Measurements from ENCODE around the gene TNK1. TPM values are rescaled to one million over a fixed set of nuclear protein-coding genes. Genes with fewer than 3 reads are reported as not detected.
"Not testable (repeated sequence)": the region's sequence is repeated elsewhere in the genome, so short reads cannot be mapped to it uniquely, and the experiment has no call there.

Gene TNK1
- total and polyA plus RNA-seq, 2 donors from 2014 or later = 7.6 to 9.3 TPM

- H3K36me3 ChIP-seq (ENCODE audit: control insufficient read depth in 2 of 3, insufficient read depth in 3 of 3, low read length in 3 of 3) = no peaks in the 10 kb centered on the region
- no peaks in the 10 kb centered on the region for H3K27me3 ChIP-seq (ENCODE audit: control insufficient read depth, insufficient read depth, low read length)
- intact Hi-C loops (cut with DNase I) = no loop called here
- peaks cover 0 to 5% (median 0%) of the 10 kb centered on the region in 3 donors for H3K4me1 ChIP-seq (ENCODE audit: control insufficient read depth in 2 of 3, insufficient read depth in 2 of 3, low read depth in 1 of 3, low read length in 3 of 3)
- no peaks in the 10 kb centered on the region for H3K9me3 ChIP-seq (ENCODE audit: control insufficient read depth in 2 of 3, insufficient read depth in 1 of 3, low read length in 3 of 3)
- H3K27ac ChIP-seq (ENCODE audit: low read depth in 2 of 2, low read length in 2 of 2) = no peak overlapping the region
- FAIRE-seq (no peak), DNase-seq (no peak)
- no peak overlapping the region for H3K9ac ChIP-seq (ENCODE audit: low read length in 3 of 3)
- no peak overlapping the region for H3K4me3 ChIP-seq (ENCODE audit: low read length in 3 of 3)
- no peak for TF ChIP-seq CTCF (IDR thresholded peaks at IDR 0.05; ENCODE audit: borderline replicate concordance, extremely low read depth, insufficient read depth)
Measured at GRCh38 chr17:7334938-7335538, 45.9 kb upstream of the TNK1 start.

GRCh38 chr17:7335765-7336164 is 45.1 kb upstream of the TNK1 start:
- H3K9me3 ChIP-seq (ENCODE audit: control insufficient read depth in 2 of 3, insufficient read depth in 1 of 3, low read length in 3 of 3); H3K36me3 ChIP-seq (ENCODE audit: control insufficient read depth in 2 of 3, insufficient read depth in 3 of 3, low read length in 3 of 3); FAIRE-seq; H3K4me3 ChIP-seq (ENCODE audit: low read length in 3 of 3); H3K27ac ChIP-seq (ENCODE audit: low read depth in 2 of 2, low read length in 2 of 2); DNase-seq; intact Hi-C loops (cut with DNase I); H3K4me1 ChIP-seq (ENCODE audit: control insufficient read depth in 2 of 3, insufficient read depth in 2 of 3, low read depth in 1 of 3, low read length in 3 of 3); H3K27me3 ChIP-seq (ENCODE audit: control insufficient read depth, insufficient read depth, low read length); H3K9ac ChIP-seq (ENCODE audit: low read length in 3 of 3): not testable (repeated sequence)

GRCh38 chr17:7336240-7337175 is 44.4 kb upstream of the TNK1 start, which contains the start of gene ACAP1:
TSS of gene ACAP1 (plus strand) at chr17:7336529. CDS start at chr17:7336735, 206 bp downstream.
- no peak within 1 kb of the TSS for H3K9ac ChIP-seq (ENCODE audit: low read length in 3 of 3)
- H3K27ac ChIP-seq (ENCODE audit: low read depth in 2 of 2, low read length in 2 of 2) = no peak within 1 kb of the TSS

GRCh38 chr17:7337600-7337999 is 43.3 kb upstream of the TNK1 start:
- H3K36me3 ChIP-seq (ENCODE audit: control insufficient read depth in 2 of 3, insufficient read depth in 3 of 3, low read length in 3 of 3); H3K9ac ChIP-seq (ENCODE audit: low read length in 3 of 3); H3K27me3 ChIP-seq (ENCODE audit: control insufficient read depth, insufficient read depth, low read length); H3K4me3 ChIP-seq (ENCODE audit: low read length in 3 of 3); H3K9me3 ChIP-seq (ENCODE audit: control insufficient read depth in 2 of 3, insufficient read depth in 1 of 3, low read length in 3 of 3); FAIRE-seq; H3K27ac ChIP-seq (ENCODE audit: low read depth in 2 of 2, low read length in 2 of 2); DNase-seq; intact Hi-C loops (cut with DNase I); H3K4me1 ChIP-seq (ENCODE audit: control insufficient read depth in 2 of 3, insufficient read depth in 2 of 3, low read depth in 1 of 3, low read length in 3 of 3): not testable (repeated sequence)

More at GRCh38 chr17:7336240-7337175, 44.4 kb upstream of the TNK1 start, which contains the start of gene ACAP1:
- H3K27me3 ChIP-seq (ENCODE audit: control insufficient read depth, insufficient read depth, low read length) = no peaks in the 10 kb centered on the region
- H3K4me3 ChIP-seq (ENCODE audit: low read length in 3 of 3) = no peak within 1 kb of the TSS
- DNase-seq = peak in 1 of 5 donors; percentile 81
- H3K4me1 ChIP-seq (ENCODE audit: control insufficient read depth in 2 of 3, insufficient read depth in 2 of 3, low read depth in 1 of 3, low read length in 3 of 3) = no peaks in the 10 kb centered on the region
- intact Hi-C loops (cut with DNase I) = no loop called here
- H3K36me3 ChIP-seq (ENCODE audit: control insufficient read depth in 2 of 3, insufficient read depth in 3 of 3, low read length in 3 of 3) = no peaks in the 10 kb centered on the region
- no peak for TF ChIP-seq CTCF (IDR thresholded peaks at IDR 0.05; ENCODE audit: borderline replicate concordance, extremely low read depth, insufficient read depth)
- FAIRE-seq = no peak
- H3K9me3 ChIP-seq (ENCODE audit: control insufficient read depth in 2 of 3, insufficient read depth in 1 of 3, low read length in 3 of 3) = no peaks in the 10 kb centered on the region

All from kidney (tissue), 14 donors.